SK-N-MC (cell line): ENCODE data around the gene MYO5C.

Source experiments
- EZH2 ChIP-seq: fragments of 200-600 bp; sonication (generic); IDR thresholded peaks from one replicate; pipeline ENCODE4 v1.6.1; 2017; ENCODE audit warnings: antibody characterized with exemption
- POLR2AphosphoS5 ChIP-seq: IDR thresholded peaks from 2 replicates; pipeline ENCODE4 v1.6.1; 2012; ENCODE audit warnings: mild to moderate bottlenecking, low read depth, low read length, borderline replicate concordance

GRCh38 chr15:52150043-52150825 is 145.4 kb downstream of the MYO5C start:
- TF ChIP-seq POLR2AphosphoS5 = no peak
- TF ChIP-seq EZH2 = no peak
